Ascending aorta (tissue), 2 donors: ENCODE results near the gene KIRREL2. TPM values are rescaled to one million over a fixed set of nuclear protein-coding genes. Genes with fewer than 3 reads are reported as not detected.
A peak's percentile ranks its signal among the peaks of the same experiment; 100 is the strongest.

Source experiments
- DNase-seq, 2 donors: peaks; one replicate each; pipeline ENCODE4 v3.0.0-alpha.2; 2019; ENCODE audit warnings: low spot score in 2 of 2
- H3K27ac ChIP-seq, 2 donors: fragments of 200-600 bp; sonication (generic); one replicate each; pipeline ENCODE4 v1.5.1; 2016 to 2017; ENCODE audit warnings: mild to moderate bottlenecking in 1 of 2
- H3K27me3 ChIP-seq: fragments of 200-600 bp; sonication (generic); one replicate; pipeline ENCODE4 v1.5.1; 2017
- H3K36me3 ChIP-seq, 2 donors: fragments of 200-600 bp; sonication (generic); one replicate each; pipeline ENCODE4 v1.5.1; 2016
- H3K4me1 ChIP-seq, 2 donors: fragments of 200-600 bp; sonication (generic); one replicate each; pipeline ENCODE4 v1.5.1; 2016 to 2017; ENCODE audit warnings: mild to moderate bottlenecking in 1 of 2
- H3K4me3 ChIP-seq, 2 donors: fragments of 200-600 bp; sonication (generic); one replicate each; pipeline ENCODE4 v1.5.1; 2016 to 2017; ENCODE audit warnings: mild to moderate bottlenecking in 1 of 2
- H3K9me3 ChIP-seq, 2 donors: fragments of 200-600 bp; sonication (generic); one replicate each; pipeline ENCODE4 v1.5.1; 2016
- CTCF ChIP-seq, 3 experiments: fragments of 200-600 bp in 2 of 3; fragments of 450-650 bp in 1 of 3; sonication (generic) in 2 of 3; IDR thresholded peaks; one replicate each; pipeline ENCODE4 v1.5.1; 2016 to 2019; ENCODE audit warnings: antibody characterized with exemption in 3 of 3, mild to moderate bottlenecking in 1 of 3, moderate library complexity in 1 of 3
- intact Hi-C: fragments of 100-400 bp; cut with DNase I; formaldehyde crosslinking; loops from one replicate; pipeline ENCODE4 v1.15.1; 2023
- total RNA-seq: library from RNA; depleted of rRNA; stranded (reverse); fragments of >200 nt; gene quantifications from one replicate; pipeline ENCODE4 v1.1.0, GENCODE V29; 2016

Gene KIRREL2
- total RNA-seq, 1 donor from 2014 or later, result not detected

- Histone ChIP-seq H3K36me3 (no peaks in the 10 kb centered on the region), H3K9me3 (peaks cover 2 to 7% of the 10 kb centered on the region in 2 donors), H3K27me3 (peaks cover 23% of the 10 kb centered on the region), H3K4me1 (peaks cover 0 to 4% of the 10 kb centered on the region in 2 donors), H3K4me3 (no peak overlapping the region), H3K27ac (no peak overlapping the region)
- DNase-seq, result no peak
- no peak for TF ChIP-seq CTCF (IDR thresholded peaks at IDR 0.05)
- intact Hi-C loops, result no loop called here
These were observed 12.8 kb upstream of the KIRREL2 start for GRCh38 chr19:35843676-35844481.

GRCh38 chr19:35844482-35845214 lies 12.1 kb upstream of the KIRREL2 start:
- H3K36me3 ChIP-seq, result no peaks in the 10 kb centered on the region
- H3K27ac ChIP-seq, result no peak overlapping the region
- DNase-seq, result no peak
- no peak overlapping the region for H3K4me3 ChIP-seq
- peaks cover 0 to under 1% of the 10 kb centered on the region in 2 donors for H3K9me3 ChIP-seq
- peaks cover 0 to 4% of the 10 kb centered on the region in 2 donors for H3K4me1 ChIP-seq
- TF ChIP-seq CTCF (IDR thresholded peaks at IDR 0.05), result no peak
- intact Hi-C loops, result no loop called here
- peaks cover 23% of the 10 kb centered on the region for H3K27me3 ChIP-seq

- Histone ChIP-seq H3K9me3 (no peaks in the 10 kb centered on the region), H3K4me3 (peak overlapping the region; percentile 12 to 29), H3K27me3 (peaks cover 23% of the 10 kb centered on the region), H3K4me1 (peaks cover 0 to 4% of the 10 kb centered on the region in 2 donors), H3K36me3 (no peaks in the 10 kb centered on the region), H3K27ac (no peak overlapping the region)
- TF ChIP-seq CTCF (IDR thresholded peaks at IDR 0.05), result no peak
- no peak for DNase-seq
- intact Hi-C loops, result no loop called here
These were observed 11.3 kb upstream of the KIRREL2 start for GRCh38 chr19:35845215-35846037.

GRCh38 chr19:35846038-35846668 lies 10.6 kb upstream of the KIRREL2 start:
- intact Hi-C loops, result no loop called here
- Histone ChIP-seq H3K4me3 (peak overlapping the region; percentile 12 to 29), H3K36me3 (no peaks in the 10 kb centered on the region), H3K9me3 (no peaks in the 10 kb centered on the region), H3K4me1 (peaks cover 0 to 4% of the 10 kb centered on the region in 2 donors), H3K27ac (no peak overlapping the region), H3K27me3 (peaks cover 23% of the 10 kb centered on the region)
- no peak for DNase-seq
- no peak for TF ChIP-seq CTCF (IDR thresholded peaks at IDR 0.05)

- H3K36me3 ChIP-seq, result no peaks in the 10 kb centered on the region
- peaks cover 23% of the 10 kb centered on the region for H3K27me3 ChIP-seq
These were observed 8.8 kb upstream of the KIRREL2 start for GRCh38 chr19:35847911-35848310.

More at GRCh38 chr19:35847911-35848310, 8.8 kb upstream of the KIRREL2 start:
- no peak for TF ChIP-seq CTCF (IDR thresholded peaks at IDR 0.05)
- intact Hi-C loops, result no loop called here
- DNase-seq, result no peak
- H3K4me3 ChIP-seq, result no peak overlapping the region
- H3K27ac ChIP-seq, result no peak overlapping the region
- H3K4me1 ChIP-seq, result peaks cover 0 to 4% of the 10 kb centered on the region in 2 donors
- no peaks in the 10 kb centered on the region for H3K9me3 ChIP-seq
